GM19463 (cell line): ENCODE data around the gene SPAG4.

Experiments used
- ATAC-seq: cut with Tn5 transposase; IDR thresholded peaks from one replicate; pipeline ENCODE4 v1.9.1; 2021; ENCODE audit warnings: mild to moderate bottlenecking, moderate library complexity; ENCODE audit not compliant: unreplicated experiment

Gene SPAG4

GRCh38 chr20:35598899-35599775 is 16.5 kb upstream of the SPAG4 start:
- ATAC-seq, result no peak

GRCh38 chr20:35599776-35600120 is 15.9 kb upstream of the SPAG4 start:
- ATAC-seq, result no peak

GRCh38 chr20:35600176-35600992 is 15.2 kb upstream of the SPAG4 start:
- ATAC-seq, result no peak

GRCh38 chr20:35600993-35601973 is 14.3 kb upstream of the SPAG4 start:
- no peak for ATAC-seq

- no peak for ATAC-seq
Observed at GRCh38 chr20:35601990-35602389, 13.6 kb upstream of the SPAG4 start.

GRCh38 chr20:35602851-35603495 is 12.7 kb upstream of the SPAG4 start:
- ATAC-seq, result no peak

GRCh38 chr20:35603695-35604448 is 11.8 kb upstream of the SPAG4 start:
- no peak for ATAC-seq

GRCh38 chr20:35604449-35604747 is 11.2 kb upstream of the SPAG4 start:
- no peak for ATAC-seq

- no peak for ATAC-seq
Observed at GRCh38 chr20:35606127-35606526, 9.5 kb upstream of the SPAG4 start.

- ATAC-seq, result no peak
Observed at GRCh38 chr20:35607003-35607735, 8.5 kb upstream of the SPAG4 start.

- no peak for ATAC-seq
Observed at GRCh38 chr20:35610833-35611427, 4.7 kb upstream of the SPAG4 start.

- no peak for ATAC-seq
Observed at GRCh38 chr20:35611482-35611881, 4.1 kb upstream of the SPAG4 start.

GRCh38 chr20:35616465-35617396 is 1.1 kb downstream of the SPAG4 start:
- no peak for ATAC-seq

- no peak for ATAC-seq
Observed at GRCh38 chr20:35617397-35618262, 2.0 kb downstream of the SPAG4 start.

GRCh38 chr20:35618263-35619131 is 2.9 kb downstream of the SPAG4 start:
- no peak for ATAC-seq
